Activated CD4-positive, alpha-beta T cell treated with anti-CD3 and anti-CD28 coated beads for 4 hours (primary cell): ENCODE data around the gene MDC1.
"Not testable (repeated sequence)": the region's sequence is repeated elsewhere in the genome, so short reads cannot be mapped to it uniquely, and the experiment has no call there.

Source experiments
- DNase-seq, 2 donors: peaks; one replicate each; pipeline ENCODE4 v3.0.0-alpha.2; 2020

Gene MDC1

DNA sequence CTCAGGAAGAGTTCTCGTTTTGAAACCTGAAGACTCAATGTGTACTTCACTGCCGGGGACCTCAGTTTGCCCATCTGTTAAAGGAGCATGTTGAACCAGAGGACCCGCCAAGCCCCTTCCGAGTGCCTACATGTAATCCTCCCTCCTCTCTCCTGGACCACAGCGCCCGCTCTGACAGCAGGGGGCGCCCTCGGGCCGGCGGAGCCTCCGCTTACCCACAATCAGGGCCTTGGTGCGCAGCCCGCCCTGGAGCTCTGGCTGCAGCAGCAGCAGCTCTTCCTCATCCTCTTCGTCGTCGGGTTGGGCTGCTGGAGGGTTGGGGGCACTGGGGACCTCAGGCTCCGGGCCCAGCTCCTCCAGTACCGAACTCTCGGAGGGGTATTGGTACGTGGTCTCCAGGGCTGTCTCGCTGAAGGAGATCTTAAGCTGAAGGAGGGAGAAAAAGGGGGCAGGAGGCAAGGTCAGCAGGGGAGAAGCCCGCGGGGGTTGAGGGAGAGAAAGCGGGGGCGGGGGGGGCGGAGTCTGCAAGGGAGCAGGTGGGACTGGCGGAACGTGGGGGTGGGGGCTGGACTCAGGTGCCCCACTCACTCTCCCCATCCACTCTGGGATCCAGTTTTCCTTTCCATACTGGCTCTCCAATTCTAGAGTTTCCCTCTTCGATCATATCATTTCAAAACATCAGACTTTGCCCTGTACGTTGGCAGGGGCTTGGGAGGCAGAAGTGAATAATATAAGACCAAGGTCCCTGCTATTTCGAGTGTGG is 37.9 kb downstream of the MDC1 start:
- DNase-seq, result peak; percentile 88 to 93

DNA sequence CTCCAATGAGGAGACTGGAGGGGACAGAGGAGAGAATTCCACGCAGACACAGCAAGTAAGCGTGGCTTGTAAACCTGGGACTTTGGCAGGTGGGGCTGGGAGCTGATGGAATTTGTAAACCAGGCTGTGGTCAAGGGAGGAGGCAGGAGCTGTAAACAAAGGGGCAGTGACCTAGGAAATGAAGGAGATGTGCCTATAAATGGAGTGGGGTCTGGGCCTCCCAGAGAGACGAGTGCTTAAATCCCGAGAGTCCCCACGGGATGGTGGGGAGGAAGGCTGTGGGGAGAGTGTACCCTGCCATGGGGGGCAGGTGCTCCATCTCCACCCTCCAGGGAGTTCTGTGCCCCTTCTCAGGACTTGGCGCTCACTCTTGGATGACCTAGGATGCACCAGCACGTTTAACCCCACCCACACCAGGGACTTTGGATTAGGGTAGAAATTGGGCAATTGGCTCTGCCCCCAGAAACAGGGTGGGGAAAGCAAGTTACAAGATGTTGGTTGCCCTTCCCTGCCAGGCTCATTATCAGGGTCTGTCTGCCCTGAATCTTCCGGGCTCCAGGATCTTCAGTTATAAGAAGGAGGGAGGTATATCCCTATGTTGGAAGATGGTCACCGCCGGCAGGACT is 40.3 kb downstream of the MDC1 start:
- no peak for DNase-seq

DNA sequence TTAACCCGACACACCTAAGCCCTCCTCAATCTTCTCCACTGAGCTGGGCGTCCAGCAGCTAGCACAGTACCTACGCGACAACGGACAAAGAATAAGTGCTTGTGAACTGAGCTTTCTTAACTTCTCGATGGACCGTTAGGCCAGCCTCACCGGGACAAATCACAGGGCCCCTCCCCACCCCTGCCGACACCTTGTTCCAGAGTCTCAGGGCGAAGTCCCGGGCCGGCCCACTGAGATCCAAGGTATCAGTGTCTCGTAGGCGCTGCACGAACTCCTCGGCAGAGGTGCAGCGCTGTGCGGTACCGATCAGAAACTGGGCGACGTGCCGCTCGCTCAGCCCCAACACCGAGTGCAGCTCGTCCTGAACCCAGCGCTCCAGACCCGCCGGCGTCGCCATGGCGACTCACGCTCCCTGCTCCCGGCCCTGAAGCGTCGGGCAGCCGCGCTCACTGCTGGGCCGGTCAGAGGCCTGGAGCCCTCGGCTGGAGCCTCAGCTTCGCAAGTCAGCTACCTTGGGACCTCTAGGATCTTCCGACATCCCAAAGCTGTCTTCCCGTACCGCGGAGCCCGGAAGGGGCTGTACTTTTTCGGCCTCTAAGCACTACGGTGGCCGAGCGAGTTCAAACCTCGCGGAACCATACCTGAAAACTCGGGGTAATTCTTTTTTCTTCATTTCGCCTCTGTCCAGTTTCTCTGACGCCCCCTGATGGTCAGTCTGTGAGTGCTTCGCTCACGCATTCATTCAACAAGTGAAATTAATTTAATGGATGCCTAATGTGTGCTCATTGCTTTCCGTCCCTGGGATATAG is 44.4 kb downstream of the MDC1 start, which contains the start of gene DHX16:
Gene DHX16, minus strand, starts transcription at position 562 of the 809 bp plus-strand sequence. Its CDS starts 165 bp downstream, at position 397.
- DNase-seq, result peak; percentile 90 to 94

DNA sequence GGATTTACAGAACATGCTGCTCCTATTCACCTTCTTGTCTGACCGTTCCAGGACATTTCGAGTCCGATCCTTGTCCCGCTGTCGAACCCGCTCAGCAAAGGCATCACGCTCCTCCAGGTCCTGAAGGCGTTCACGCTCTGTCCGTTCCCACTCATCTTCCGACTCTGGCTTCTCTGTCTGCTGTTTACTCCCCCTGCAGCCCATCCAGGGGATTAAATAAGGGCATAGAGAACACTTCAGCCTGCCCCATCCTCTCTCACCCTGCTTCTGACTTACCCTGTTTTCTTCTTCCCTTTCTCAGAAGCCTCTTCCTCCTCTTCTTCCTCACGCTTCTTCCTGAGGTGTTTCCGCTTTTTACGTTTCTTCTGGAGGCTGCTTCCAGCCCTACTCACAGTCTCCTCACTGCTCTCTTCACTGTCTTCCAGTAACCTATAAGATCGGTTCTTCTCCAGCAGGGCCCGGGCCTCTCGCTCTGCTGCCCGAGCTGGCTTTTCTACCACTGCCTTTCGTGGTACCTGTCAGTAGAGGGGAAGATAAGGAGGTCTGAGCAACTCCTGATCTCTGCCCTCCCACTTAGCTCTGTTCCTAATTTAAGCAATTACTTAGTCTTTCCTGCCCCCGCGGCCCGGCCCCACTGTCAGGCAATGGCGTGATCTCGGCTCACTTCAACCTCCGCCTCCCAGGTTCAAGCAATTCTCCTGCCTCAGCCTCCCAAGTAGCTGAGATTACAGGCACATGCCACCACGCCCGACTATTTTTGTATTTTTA is 46.1 kb downstream of the MDC1 start:
- no peak for DNase-seq

DNA sequence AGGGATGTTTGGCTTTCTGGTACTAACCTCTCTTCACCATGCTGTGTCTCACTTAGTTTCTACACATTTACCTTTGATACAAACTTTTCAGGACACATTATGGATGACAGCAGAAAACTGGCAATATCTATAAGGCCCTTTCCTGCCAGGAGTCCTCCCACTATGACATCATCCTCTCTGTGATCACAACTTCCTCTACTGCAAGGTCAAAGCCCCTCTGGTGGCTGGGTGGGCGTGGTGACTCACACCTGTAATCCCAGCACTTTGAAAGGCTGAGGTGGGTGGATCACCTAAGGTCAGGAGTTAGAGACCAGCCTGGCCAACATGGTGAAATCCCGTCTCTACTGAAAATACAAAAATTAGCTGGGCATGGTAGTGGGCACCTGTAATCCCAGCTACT is 50.8 kb downstream of the MDC1 start:
- DNase-seq, result peak in 1 of 2 donors; percentile 58

DNA sequence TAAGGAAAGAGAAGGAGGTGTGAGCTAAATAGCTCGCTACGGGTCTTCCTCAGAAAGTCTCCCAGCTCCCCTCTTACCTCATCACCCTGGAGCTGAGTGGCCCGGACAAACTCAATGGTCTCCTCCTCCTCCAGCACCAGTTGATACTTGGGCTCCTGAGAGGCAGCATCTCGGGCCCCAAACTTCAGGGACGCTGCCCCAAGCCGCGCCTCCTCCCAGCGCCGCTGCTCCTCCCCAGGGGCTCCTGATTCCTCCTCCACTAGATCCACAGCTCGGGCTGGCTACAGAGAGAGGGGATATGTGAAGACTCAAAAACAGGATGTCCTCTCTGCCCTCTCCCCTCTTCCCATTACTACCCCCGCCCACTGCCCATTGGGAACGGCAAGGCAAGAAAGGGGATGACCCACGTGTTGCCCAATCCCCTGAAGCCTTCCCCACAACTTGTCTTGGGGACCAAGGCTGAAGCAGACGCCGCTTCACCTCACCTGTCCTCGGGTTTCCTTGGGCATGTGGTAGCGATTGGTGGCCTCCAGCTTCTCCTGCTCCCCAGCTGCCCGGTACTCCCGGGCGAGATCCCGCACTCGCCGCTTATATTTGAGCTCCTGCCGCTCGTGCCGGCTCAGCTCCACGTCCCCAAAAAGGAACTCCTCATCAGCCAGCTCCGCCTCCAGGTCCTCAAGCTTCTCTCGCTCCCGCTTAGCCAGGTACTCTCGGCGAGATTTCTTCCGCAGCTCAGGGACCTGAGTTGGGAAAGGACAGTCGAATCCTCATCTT is 51.9 kb downstream of the MDC1 start:
- DNase-seq, result no peak

DNA sequence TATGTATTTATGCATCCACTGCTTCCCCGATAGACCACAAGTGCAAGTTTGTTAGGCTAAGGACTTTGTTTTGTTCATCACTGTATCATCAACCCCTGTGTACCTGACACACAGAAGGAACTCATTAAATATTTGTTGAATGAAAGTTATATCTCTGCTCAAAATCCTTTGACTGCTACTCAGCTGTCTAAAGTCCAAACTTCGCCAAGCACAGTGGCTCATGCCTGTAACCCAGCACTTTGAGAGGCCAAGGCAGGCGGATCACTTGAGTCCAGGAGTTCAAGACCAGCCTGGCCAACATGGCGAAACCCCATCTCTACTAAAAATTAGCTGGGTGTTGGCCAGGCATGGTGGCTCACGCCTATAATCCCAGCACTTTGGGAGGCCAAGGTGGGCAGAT is 59.2 kb downstream of the MDC1 start:
- not testable (repeated sequence) for DNase-seq

DNA sequence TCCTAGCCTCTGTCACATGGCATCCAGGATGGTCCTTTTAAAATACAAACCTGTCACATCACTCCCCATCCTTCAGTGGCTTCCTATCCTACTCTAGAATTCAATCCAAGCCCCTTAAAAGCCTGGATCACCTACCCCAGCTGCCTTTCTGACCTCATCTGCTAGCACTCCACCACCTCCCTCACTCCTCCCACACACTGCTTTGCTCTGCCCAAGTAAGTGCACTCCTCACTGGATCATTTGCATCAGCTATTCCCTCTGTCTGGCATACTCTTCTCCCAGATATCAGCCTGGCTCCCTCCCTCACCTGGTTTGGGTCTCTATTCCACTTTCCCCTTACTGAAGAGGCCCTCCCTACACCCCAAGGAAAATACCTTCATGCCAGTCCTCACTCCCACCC is 59.6 kb downstream of the MDC1 start:
- DNase-seq, result no peak

DNA sequence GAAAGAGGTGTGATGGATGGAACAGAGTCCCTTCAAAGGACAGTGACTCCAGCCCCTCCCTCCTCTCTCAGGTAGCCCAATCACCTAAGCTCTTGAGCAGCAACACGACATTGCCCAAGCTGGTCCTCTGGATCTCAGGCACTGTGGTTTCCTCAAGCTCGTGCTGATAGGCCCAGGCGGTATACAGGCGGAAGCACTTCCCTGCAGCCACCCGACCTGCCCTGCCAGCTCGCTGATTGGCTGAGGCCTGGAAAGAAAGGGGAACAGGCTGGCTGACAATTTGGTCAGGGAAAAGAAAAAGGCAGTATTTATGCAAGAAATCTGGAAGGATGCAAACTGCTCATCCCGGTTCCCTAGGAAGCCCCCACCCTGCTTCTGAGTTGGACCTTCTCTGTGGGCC is 60.6 kb downstream of the MDC1 start:
- DNase-seq, result no peak

DNA sequence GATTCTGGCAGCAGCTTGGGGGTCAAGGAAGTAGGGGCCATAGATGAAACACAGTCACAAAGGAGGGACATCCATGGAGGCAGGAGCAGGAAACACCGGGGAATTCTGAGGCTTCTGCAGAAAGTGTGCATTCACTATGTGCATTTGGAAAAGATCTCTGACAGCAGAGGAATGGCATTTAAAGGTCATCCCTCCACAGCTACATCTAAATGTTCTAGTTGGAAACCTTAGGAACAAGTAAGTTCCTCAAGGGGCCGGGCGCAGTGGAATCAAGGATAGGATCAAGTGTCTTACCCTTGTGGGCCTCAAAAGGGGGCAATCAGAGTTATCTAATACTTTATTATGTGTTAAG is 61.4 kb downstream of the MDC1 start:
- DNase-seq, result no peak

DNA sequence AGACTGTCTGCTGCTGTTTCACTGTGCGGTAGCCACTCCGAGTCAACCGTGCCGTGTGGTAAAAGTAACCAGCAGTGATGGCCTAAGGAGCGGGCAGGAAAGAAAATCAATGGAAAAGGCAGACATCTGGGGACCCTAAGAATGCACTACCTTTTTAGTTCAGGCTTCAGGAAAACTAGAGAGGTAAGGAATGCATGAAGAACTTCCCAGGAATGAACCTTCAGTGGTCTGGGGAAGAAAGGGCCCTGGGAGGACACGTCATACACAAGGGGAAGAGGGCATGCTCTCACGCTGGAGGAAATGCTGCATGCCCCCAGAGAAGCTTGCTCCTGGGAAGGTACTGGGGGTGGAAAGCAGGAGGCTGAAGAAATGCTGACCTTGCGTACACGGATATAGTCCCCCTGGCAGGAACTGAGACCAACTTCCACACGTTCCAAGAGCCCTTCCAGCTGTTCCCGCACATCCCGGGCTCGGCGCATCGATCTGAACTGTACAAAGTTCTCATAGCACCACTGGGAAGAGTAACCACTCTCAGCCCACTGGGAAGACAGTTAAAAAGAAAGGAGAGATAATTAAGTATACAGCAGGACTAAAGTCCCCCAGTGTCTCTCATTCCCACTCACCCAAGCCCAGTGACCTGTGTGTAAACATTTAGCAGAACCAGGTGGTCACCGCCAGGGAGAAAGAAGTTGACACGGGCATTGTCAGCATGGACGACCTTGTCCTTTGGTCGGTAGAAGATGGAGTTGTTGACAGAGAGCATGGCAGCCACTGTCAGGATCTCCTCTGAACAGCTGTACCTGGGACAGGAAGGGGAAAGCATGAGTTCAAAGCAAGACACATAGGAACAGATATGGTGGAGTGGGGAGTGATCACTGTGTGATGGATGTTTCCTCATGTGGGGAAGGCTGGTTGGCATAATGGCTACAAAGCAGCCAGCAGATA is 62.0 kb downstream of the MDC1 start:
- DNase-seq, result no peak

DNA sequence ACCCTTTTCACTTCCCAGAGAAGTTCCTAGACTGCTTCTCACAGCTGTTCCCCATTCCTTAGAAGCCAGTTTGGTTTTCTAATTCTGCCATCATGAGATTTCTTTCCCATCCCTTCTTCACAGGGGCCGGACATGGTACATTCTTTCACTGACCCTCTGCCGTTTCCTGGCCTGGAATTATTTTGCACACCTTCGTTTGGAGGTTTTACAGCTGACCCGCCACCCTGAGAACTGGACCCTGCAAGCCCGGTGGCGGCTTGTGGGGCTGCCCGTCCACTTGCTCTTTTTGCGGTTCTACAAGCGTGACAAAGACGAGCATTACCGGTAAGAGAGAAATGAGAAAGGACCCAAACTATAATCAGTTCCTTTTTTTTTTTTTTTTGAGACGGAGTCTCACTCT is 65.9 kb downstream of the MDC1 start:
- DNase-seq, result no peak
